ENCODE results near the gene BICD1.

Gene BICD1

DNA sequence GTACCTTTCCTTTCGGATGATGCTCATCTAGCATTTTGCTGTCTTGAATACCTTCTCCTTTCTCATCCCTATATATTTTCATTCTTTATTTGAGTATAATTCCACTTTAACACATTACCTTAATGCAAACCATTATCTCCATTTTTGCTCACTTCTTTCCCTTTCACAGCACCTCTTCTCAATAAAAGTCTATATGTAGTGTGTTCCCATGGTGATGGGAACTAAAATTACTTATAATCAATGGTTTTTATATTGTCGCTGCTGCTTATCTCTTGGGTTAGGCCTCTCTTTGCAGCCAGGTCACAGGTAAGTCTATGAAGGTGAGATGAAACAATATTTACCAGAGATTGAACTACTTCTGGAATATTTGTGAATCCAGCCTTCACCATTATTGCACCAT is 171.1 kb downstream of the BICD1 start:
- no peak overlapping the region for H3K4me3 ChIP-seq (replicated peaks; ENCODE audit: insufficient read depth, low read length)
- H3K27me3 ChIP-seq (ENCODE audit: insufficient read depth, poor library complexity, severe bottlenecking) = no peaks in the 10 kb centered on the region
- no peak for DNase-seq (ENCODE audit: low read depth in 1 of 2, low spot score in 1 of 2)
- no peak overlapping the region for H3K27ac ChIP-seq (replicated peaks)
- TF ChIP-seq GABPA (IDR thresholded peaks at IDR 0.05; ENCODE audit: low read depth) (no peak), POLR2AphosphoS5 (IDR thresholded peaks at IDR 0.05; ENCODE audit: low read depth) (no peak), SPI1 (IDR thresholded peaks at IDR 0.05; ENCODE audit: borderline replicate concordance, low read depth) (no peak)
- TF ChIP-seq, protein P1, sequence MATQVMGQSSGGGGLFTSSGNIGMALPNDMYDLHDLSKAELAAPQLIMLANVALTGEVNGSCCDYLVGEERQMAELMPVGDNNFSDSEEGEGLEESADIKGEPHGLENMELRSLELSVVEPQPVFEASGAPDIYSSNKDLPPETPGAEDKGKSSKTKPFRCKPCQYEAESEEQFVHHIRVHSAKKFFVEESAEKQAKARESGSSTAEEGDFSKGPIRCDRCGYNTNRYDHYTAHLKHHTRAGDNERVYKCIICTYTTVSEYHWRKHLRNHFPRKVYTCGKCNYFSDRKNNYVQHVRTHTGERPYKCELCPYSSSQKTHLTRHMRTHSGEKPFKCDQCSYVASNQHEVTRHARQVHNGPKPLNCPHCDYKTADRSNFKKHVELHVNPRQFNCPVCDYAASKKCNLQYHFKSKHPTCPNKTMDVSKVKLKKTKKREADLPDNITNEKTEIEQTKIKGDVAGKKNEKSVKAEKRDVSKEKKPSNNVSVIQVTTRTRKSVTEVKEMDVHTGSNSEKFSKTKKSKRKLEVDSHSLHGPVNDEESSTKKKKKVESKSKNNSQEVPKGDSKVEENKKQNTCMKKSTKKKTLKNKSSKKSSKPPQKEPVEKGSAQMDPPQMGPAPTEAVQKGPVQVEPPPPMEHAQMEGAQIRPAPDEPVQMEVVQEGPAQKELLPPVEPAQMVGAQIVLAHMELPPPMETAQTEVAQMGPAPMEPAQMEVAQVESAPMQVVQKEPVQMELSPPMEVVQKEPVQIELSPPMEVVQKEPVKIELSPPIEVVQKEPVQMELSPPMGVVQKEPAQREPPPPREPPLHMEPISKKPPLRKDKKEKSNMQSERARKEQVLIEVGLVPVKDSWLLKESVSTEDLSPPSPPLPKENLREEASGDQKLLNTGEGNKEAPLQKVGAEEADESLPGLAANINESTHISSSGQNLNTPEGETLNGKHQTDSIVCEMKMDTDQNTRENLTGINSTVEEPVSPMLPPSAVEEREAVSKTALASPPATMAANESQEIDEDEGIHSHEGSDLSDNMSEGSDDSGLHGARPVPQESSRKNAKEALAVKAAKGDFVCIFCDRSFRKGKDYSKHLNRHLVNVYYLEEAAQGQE (IDR thresholded peaks at IDR 0.05; ENCODE audit: insufficient replicate concordance, low read depth) = no peak
- TF ChIP-seq, protein P2, sequence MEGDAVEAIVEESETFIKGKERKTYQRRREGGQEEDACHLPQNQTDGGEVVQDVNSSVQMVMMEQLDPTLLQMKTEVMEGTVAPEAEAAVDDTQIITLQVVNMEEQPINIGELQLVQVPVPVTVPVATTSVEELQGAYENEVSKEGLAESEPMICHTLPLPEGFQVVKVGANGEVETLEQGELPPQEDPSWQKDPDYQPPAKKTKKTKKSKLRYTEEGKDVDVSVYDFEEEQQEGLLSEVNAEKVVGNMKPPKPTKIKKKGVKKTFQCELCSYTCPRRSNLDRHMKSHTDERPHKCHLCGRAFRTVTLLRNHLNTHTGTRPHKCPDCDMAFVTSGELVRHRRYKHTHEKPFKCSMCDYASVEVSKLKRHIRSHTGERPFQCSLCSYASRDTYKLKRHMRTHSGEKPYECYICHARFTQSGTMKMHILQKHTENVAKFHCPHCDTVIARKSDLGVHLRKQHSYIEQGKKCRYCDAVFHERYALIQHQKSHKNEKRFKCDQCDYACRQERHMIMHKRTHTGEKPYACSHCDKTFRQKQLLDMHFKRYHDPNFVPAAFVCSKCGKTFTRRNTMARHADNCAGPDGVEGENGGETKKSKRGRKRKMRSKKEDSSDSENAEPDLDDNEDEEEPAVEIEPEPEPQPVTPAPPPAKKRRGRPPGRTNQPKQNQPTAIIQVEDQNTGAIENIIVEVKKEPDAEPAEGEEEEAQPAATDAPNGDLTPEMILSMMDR (IDR thresholded peaks at IDR 0.05; ENCODE audit: insufficient read depth, low read length) = no peak

DNA sequence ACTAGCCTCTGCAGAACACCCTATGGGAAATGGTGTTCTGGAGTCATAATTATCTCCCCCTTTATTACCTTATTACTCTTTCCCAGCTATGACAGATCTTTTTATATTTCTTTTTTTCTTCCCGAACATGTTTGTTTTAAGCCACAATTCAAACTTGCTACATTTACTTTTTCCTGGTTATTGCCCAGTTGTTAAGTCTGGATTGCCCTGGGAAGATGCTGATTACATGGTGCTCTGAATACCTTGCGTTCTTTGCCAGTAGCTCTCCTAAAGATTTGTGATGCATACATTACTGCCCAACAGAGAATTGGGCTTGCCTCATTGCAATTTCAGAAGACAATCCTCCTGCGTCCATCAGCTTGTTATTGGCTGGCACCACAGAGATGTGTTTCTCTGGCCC is 174.5 kb downstream of the BICD1 start:
- no peak for DNase-seq (ENCODE audit: low read depth in 1 of 2, low spot score in 1 of 2)
- Histone ChIP-seq H3K4me3 (replicated peaks; ENCODE audit: insufficient read depth, low read length) (no peak overlapping the region), H3K27me3 (ENCODE audit: insufficient read depth, poor library complexity, severe bottlenecking) (no peaks in the 10 kb centered on the region), H3K27ac (replicated peaks) (no peak overlapping the region)
- TF ChIP-seq GABPA (IDR thresholded peaks at IDR 0.05; ENCODE audit: low read depth) = no peak
- no peak for TF ChIP-seq POLR2AphosphoS5 (IDR thresholded peaks at IDR 0.05; ENCODE audit: low read depth)
- TF ChIP-seq, protein P2 (IDR thresholded peaks at IDR 0.05; ENCODE audit: insufficient read depth, low read length) = no peak
- no peak for TF ChIP-seq SPI1 (IDR thresholded peaks at IDR 0.05; ENCODE audit: borderline replicate concordance, low read depth)
- TF ChIP-seq, protein P1 (IDR thresholded peaks at IDR 0.05; ENCODE audit: insufficient replicate concordance, low read depth) = no peak

DNA sequence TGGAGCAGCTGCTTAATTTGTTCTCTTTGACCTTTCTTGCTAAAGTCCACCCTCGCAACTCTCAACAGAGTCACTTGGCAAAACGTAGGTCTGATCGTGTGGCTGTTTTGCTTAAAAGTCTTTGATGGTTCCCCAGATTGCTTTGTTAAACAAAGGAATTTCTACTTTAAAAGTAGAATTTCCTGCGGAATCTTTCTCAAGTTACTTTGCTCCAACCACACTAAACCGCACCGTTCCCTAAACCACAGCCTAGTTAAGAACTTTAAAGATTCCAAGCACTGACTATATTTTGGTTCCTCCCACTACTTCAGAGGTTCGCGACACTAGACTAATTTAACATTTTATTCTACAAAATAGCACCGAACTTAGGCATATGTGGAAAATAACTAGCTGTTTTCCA is 177.9 kb downstream of the BICD1 start:
- no peak for DNase-seq (ENCODE audit: low read depth in 1 of 2, low spot score in 1 of 2)
- TF ChIP-seq POLR2AphosphoS5 (IDR thresholded peaks at IDR 0.05; ENCODE audit: low read depth) = no peak
- TF ChIP-seq SPI1 (IDR thresholded peaks at IDR 0.05; ENCODE audit: borderline replicate concordance, low read depth) = no peak
- TF ChIP-seq, protein P2 (IDR thresholded peaks at IDR 0.05; ENCODE audit: insufficient read depth, low read length) = no peak
- no peak for TF ChIP-seq GABPA (IDR thresholded peaks at IDR 0.05; ENCODE audit: low read depth)
- TF ChIP-seq, protein P1 (IDR thresholded peaks at IDR 0.05; ENCODE audit: insufficient replicate concordance, low read depth) = no peak
- no peak overlapping the region for H3K27ac ChIP-seq (replicated peaks)
- H3K4me3 ChIP-seq (replicated peaks; ENCODE audit: insufficient read depth, low read length) = no peak overlapping the region
- H3K27me3 ChIP-seq (ENCODE audit: insufficient read depth, poor library complexity, severe bottlenecking) = no peaks in the 10 kb centered on the region

All from HL-60 (cell line).